HepG2 (cell line): ENCODE results near the gene SARS2. TPM values are rescaled to one million over a fixed set of nuclear protein-coding genes. Genes with fewer than 3 reads are reported as not detected.
A peak's percentile ranks its signal among the peaks of the same experiment; 100 is the strongest.

ENCODE experiments used
- ELF1 ChIP-seq: sonication (generic); formaldehyde crosslinking; IDR thresholded peaks from 2 replicates; pipeline ENCODE4 v1.4.0; 2020; ENCODE audit warnings: missing genetic modification reagents
- GABPB1 ChIP-seq: IDR thresholded peaks from 2 replicates; pipeline ENCODE4 v1.6.1; 2016; ENCODE audit warnings: mild to moderate bottlenecking, missing genetic modification reagents, moderate library complexity, missing compliant biosample characterization
- HNRNPH1 ChIP-seq: fragments of 200-400 bp; formaldehyde crosslinking; optimal IDR thresholded peaks from 2 replicates; pipeline ENCODE3; 2017; ENCODE audit warnings: mild to moderate bottlenecking, low read depth, low read length
- KAT7 ChIP-seq: IDR thresholded peaks from 2 replicates; pipeline ENCODE4 v1.6.1; 2018; ENCODE audit warnings: borderline replicate concordance, missing compliant biosample characterization
- KAT8 ChIP-seq: IDR thresholded peaks from 2 replicates; pipeline ENCODE4 v1.6.1; 2016; ENCODE audit warnings: missing genetic modification reagents, missing compliant biosample characterization
- POLR2AphosphoS5 ChIP-seq: IDR thresholded peaks from 2 replicates; pipeline ENCODE4 v1.6.1; 2012; ENCODE audit warnings: low read depth, low read length
- PTBP1 ChIP-seq: fragments of 200-400 bp; formaldehyde crosslinking; IDR thresholded peaks from 2 replicates; pipeline ENCODE4 v1.6.1; 2018; ENCODE audit warnings: low read length, low read depth; ENCODE audit not compliant: poor library complexity, severe bottlenecking
- RARA ChIP-seq: IDR thresholded peaks from 2 replicates; pipeline ENCODE4 v1.6.1; 2016; ENCODE audit warnings: missing genetic modification reagents, missing compliant biosample characterization
- RNF2 ChIP-seq: fragments of 450-650 bp; conservative IDR thresholded peaks from 2 replicates; pipeline ENCODE4 v1.6.1; 2016; ENCODE audit warnings: low read depth
- SPEN ChIP-seq: sonication (generic); formaldehyde crosslinking; IDR thresholded peaks from 2 replicates; pipeline ENCODE4 v1.5.1; 2020; ENCODE audit warnings: low read depth, mild to moderate bottlenecking, missing genetic modification reagents
- ZBTB7B ChIP-seq: sonication (generic); formaldehyde crosslinking; IDR thresholded peaks from 2 replicates; pipeline ENCODE4 v1.4.0; 2020; ENCODE audit warnings: missing genetic modification reagents
- ZFX ChIP-seq: sonication (generic); formaldehyde crosslinking; IDR thresholded peaks from 2 replicates; pipeline ENCODE4 v1.4.0; 2020; ENCODE audit warnings: mild to moderate bottlenecking, low read depth, missing genetic modification reagents, moderate library complexity
- ZNF562 ChIP-seq: sonication (generic); formaldehyde crosslinking; IDR thresholded peaks from 2 replicates; pipeline ENCODE4 v1.8.0; 2022; ENCODE audit warnings: missing genetic modification reagents, borderline replicate concordance
- ZNF709 ChIP-seq: sonication (generic); formaldehyde crosslinking; IDR thresholded peaks from 2 replicates; pipeline ENCODE4 v1.5.0; 2020; ENCODE audit warnings: mild to moderate bottlenecking, missing genetic modification reagents
- ZNF749 ChIP-seq: sonication (generic); formaldehyde crosslinking; IDR thresholded peaks from 2 replicates; pipeline ENCODE4 v1.8.0; 2022; ENCODE audit warnings: mild to moderate bottlenecking, missing genetic modification reagents, moderate library complexity, borderline replicate concordance
- ZNF768 ChIP-seq: sonication (generic); formaldehyde crosslinking; IDR thresholded peaks from 2 replicates; pipeline ENCODE4 v1.4.0; 2020; ENCODE audit warnings: missing genetic modification reagents
- ZSCAN12 ChIP-seq: sonication (generic); formaldehyde crosslinking; IDR thresholded peaks from 2 replicates; pipeline ENCODE4 v1.9.0; 2021; ENCODE audit warnings: mild to moderate bottlenecking, missing genetic modification reagents
- polyA plus RNA-seq, 8 experiments: library from polyadenylated mRNA; depleted of rRNA in 3 of 8; stranded (reverse) in 7 of 8; unstranded in 1 of 8; fragments of >200 nt; fragmentation: Illumina TruSeq in 4 of 8; extraction: Trizol in 4 of 8; gene quantifications; 2 replicates each; pipeline versions ENCODE4 v1.2.1 to v1.2.3, GENCODE V29; 2011 to 2016; ENCODE audit warnings: low read depth in 4 of 8, missing spikeins in 1 of 8, mixed read lengths in 1 of 8; ENCODE audit not compliant: insufficient read depth in 1 of 8
- total RNA-seq, 5 experiments: library from RNA; depleted of rRNA; stranded (reverse); fragments of >200 nt; fragmentation: Illumina TruSeq; extraction: Trizol; gene quantifications; 2 replicates each; pipeline ENCODE4 v1.2.3, GENCODE V29; 2016; ENCODE audit warnings: low read depth in 1 of 5
- TF ChIP-seq, protein P1 (sequence below): sonication (generic); formaldehyde crosslinking; IDR thresholded peaks from 2 replicates; pipeline ENCODE4; 2020; ENCODE audit warnings: missing genetic modification reagents, mild to moderate bottlenecking, borderline replicate concordance
- TF ChIP-seq, protein P2 (sequence below): sonication (generic); formaldehyde crosslinking; IDR thresholded peaks from 2 replicates; pipeline ENCODE4 v1.8.0; 2022; ENCODE audit warnings: mild to moderate bottlenecking, missing genetic modification reagents; ENCODE audit not compliant: insufficient replicate concordance
- TF ChIP-seq, protein P3 (sequence below): sonication (generic); formaldehyde crosslinking; IDR thresholded peaks from 2 replicates; pipeline ENCODE4 v1.9.0; 2021; ENCODE audit warnings: missing genetic modification reagents, borderline replicate concordance
- TF ChIP-seq, protein P4 (sequence below): sonication (generic); formaldehyde crosslinking; IDR thresholded peaks from 2 replicates; pipeline ENCODE4 v1.5.1; 2020; ENCODE audit warnings: missing genetic modification reagents, mild to moderate bottlenecking, borderline replicate concordance

SARS2 gene
- total and polyA plus RNA-seq, 2 of the 13 experiments (the other 11 are each of a cell fraction or from before 2014, with no cell fraction given): 40.0 to 48.6 TPM

DNA sequence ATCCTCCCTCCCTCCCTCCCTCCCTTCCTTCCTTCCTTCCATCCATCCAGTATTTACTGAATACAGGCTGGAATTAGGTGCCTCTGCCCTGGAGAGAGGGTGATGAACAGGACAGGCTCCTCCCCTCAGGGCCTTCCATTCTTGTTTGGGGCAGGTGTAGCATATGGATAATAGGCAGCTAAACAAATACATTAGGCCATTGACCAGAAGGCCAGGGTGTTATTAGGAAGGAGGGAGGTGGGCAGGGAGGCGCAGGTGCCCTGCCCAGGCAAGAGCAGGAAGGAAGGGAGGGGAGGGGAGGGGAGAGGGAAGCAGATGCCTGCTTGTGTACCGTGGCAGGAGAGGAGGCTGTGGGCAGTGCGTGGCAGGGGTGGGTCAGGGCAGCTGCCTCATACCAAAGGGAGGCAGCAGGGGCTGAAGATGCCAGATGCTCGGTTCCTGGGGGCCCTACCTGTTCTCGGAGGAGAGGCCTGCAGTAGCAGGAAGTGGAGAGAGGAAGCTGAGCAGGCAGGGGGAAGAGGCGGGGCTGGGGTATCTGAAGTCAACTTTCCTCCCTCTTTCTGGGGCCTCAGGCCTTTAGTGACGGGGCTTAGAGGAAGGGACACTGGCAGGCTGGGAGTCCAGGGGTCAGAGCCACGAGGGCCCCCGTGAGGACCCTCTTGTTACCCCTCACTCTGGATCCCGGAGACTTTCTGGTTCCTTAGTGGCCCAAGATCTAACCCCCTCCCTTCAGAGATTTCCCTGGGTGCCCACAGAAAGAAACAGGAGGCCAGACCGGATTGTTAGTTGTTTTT lies 52.6 kb downstream of the SARS2 start, which contains the start of gene RINL (continued):
- TF ChIP-seq, protein P1, sequence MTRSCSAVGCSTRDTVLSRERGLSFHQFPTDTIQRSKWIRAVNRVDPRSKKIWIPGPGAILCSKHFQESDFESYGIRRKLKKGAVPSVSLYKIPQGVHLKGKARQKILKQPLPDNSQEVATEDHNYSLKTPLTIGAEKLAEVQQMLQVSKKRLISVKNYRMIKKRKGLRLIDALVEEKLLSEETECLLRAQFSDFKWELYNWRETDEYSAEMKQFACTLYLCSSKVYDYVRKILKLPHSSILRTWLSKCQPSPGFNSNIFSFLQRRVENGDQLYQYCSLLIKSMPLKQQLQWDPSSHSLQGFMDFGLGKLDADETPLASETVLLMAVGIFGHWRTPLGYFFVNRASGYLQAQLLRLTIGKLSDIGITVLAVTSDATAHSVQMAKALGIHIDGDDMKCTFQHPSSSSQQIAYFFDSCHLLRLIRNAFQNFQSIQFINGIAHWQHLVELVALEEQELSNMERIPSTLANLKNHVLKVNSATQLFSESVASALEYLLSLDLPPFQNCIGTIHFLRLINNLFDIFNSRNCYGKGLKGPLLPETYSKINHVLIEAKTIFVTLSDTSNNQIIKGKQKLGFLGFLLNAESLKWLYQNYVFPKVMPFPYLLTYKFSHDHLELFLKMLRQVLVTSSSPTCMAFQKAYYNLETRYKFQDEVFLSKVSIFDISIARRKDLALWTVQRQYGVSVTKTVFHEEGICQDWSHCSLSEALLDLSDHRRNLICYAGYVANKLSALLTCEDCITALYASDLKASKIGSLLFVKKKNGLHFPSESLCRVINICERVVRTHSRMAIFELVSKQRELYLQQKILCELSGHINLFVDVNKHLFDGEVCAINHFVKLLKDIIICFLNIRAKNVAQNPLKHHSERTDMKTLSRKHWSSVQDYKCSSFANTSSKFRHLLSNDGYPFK (CRISPR knock-in tag): peak; percentile 77; the same call in 1 of the 2 replicates
- TF ChIP-seq SPEN (CRISPR knock-in tag) (peak; percentile 33; the same call in 1 of the 2 replicates), ZNF709 (CRISPR knock-in tag) (no peak), RARA (CRISPR knock-in tag) (0 out of 2 replicates have a peak, but pooled peaks have one; percentile 22), ZFX (CRISPR knock-in tag) (peak; percentile 92), ELF1 (CRISPR knock-in tag) (peak; percentile 76), GABPB1 (CRISPR knock-in tag) (peak; percentile 72), ZBTB7B (0 out of 2 replicates have a peak, but pooled peaks have one; percentile 21), KAT8 (CRISPR knock-in tag) (peak; percentile 62), RNF2 (no peak), ZNF768 (CRISPR knock-in tag) (no peak), ZNF562 (no peak), KAT7 (no peak), PTBP1 (no peak), POLR2AphosphoS5 (peak; percentile 51), ZNF749 (CRISPR knock-in tag) (no peak), HNRNPH1 (no peak), ZSCAN12 (CRISPR knock-in tag) (no peak)
- TF ChIP-seq, protein P2, sequence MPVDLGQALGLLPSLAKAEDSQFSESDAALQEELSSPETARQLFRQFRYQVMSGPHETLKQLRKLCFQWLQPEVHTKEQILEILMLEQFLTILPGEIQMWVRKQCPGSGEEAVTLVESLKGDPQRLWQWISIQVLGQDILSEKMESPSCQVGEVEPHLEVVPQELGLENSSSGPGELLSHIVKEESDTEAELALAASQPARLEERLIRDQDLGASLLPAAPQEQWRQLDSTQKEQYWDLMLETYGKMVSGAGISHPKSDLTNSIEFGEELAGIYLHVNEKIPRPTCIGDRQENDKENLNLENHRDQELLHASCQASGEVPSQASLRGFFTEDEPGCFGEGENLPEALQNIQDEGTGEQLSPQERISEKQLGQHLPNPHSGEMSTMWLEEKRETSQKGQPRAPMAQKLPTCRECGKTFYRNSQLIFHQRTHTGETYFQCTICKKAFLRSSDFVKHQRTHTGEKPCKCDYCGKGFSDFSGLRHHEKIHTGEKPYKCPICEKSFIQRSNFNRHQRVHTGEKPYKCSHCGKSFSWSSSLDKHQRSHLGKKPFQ (CRISPR knock-in tag): no peak
- TF ChIP-seq, protein P3, sequence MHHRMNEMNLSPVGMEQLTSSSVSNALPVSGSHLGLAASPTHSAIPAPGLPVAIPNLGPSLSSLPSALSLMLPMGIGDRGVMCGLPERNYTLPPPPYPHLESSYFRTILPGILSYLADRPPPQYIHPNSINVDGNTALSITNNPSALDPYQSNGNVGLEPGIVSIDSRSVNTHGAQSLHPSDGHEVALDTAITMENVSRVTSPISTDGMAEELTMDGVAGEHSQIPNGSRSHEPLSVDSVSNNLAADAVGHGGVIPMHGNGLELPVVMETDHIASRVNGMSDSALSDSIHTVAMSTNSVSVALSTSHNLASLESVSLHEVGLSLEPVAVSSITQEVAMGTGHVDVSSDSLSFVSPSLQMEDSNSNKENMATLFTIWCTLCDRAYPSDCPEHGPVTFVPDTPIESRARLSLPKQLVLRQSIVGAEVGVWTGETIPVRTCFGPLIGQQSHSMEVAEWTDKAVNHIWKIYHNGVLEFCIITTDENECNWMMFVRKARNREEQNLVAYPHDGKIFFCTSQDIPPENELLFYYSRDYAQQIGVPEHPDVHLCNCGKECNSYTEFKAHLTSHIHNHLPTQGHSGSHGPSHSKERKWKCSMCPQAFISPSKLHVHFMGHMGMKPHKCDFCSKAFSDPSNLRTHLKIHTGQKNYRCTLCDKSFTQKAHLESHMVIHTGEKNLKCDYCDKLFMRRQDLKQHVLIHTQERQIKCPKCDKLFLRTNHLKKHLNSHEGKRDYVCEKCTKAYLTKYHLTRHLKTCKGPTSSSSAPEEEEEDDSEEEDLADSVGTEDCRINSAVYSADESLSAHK (CRISPR knock-in tag): no peak
- TF ChIP-seq, protein P4, sequence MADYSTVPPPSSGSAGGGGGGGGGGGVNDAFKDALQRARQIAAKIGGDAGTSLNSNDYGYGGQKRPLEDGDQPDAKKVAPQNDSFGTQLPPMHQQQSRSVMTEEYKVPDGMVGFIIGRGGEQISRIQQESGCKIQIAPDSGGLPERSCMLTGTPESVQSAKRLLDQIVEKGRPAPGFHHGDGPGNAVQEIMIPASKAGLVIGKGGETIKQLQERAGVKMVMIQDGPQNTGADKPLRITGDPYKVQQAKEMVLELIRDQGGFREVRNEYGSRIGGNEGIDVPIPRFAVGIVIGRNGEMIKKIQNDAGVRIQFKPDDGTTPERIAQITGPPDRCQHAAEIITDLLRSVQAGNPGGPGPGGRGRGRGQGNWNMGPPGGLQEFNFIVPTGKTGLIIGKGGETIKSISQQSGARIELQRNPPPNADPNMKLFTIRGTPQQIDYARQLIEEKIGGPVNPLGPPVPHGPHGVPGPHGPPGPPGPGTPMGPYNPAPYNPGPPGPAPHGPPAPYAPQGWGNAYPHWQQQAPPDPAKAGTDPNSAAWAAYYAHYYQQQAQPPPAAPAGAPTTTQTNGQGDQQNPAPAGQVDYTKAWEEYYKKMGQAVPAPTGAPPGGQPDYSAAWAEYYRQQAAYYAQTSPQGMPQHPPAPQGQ: no peak
